Fibroblast of skin of left biceps (primary cell): ENCODE measurements around the gene LRRC8B.
"Not testable (repeated sequence)": the region's sequence is repeated elsewhere in the genome, so short reads cannot be mapped to it uniquely, and the experiment has no call there.

Experiments
- DNase-seq, 2 experiments: peaks; one replicate each; pipeline ENCODE4 v3.0.0-alpha.2; 2013; ENCODE audit warnings: low read depth in 2 of 2

The LRRC8B gene

GRCh38 chr1:89525169-89525855 lies 683 bp downstream of the LRRC8B start:
- no peak for DNase-seq

GRCh38 chr1:89527256-89527655 lies 2.6 kb downstream of the LRRC8B start:
- DNase-seq, result no peak

GRCh38 chr1:89527750-89528381 lies 3.2 kb downstream of the LRRC8B start:
- DNase-seq, result no peak

- no peak for DNase-seq
Measured at GRCh38 chr1:89528382-89528780, 3.8 kb downstream of the LRRC8B start.

- no peak for DNase-seq
Measured at GRCh38 chr1:89529196-89529595, 4.6 kb downstream of the LRRC8B start.

- DNase-seq, result no peak
Measured at GRCh38 chr1:89530444-89531089, 5.9 kb downstream of the LRRC8B start.

- no peak for DNase-seq
Measured at GRCh38 chr1:89531480-89532139, 7.0 kb downstream of the LRRC8B start.

GRCh38 chr1:89532228-89532627 lies 7.6 kb downstream of the LRRC8B start:
- DNase-seq, result no peak

- no peak for DNase-seq
Measured at GRCh38 chr1:89532866-89533265, 8.2 kb downstream of the LRRC8B start.

- DNase-seq, result no peak
Measured at GRCh38 chr1:89535537-89535936, 10.9 kb downstream of the LRRC8B start.

- no peak for DNase-seq
Measured at GRCh38 chr1:89536555-89537341, 12.1 kb downstream of the LRRC8B start.

- no peak for DNase-seq
Measured at GRCh38 chr1:89538361-89538760, 13.7 kb downstream of the LRRC8B start.

- DNase-seq, result no peak
Measured at GRCh38 chr1:89539128-89539527, 14.5 kb downstream of the LRRC8B start.

GRCh38 chr1:89540406-89540970 lies 15.9 kb downstream of the LRRC8B start:
- DNase-seq, result no peak

- no peak for DNase-seq
Measured at GRCh38 chr1:89542345-89542744, 17.7 kb downstream of the LRRC8B start.

- DNase-seq, result not testable (repeated sequence)
Measured at GRCh38 chr1:89543632-89544031, 19.0 kb downstream of the LRRC8B start.

GRCh38 chr1:89545264-89546038 lies 20.8 kb downstream of the LRRC8B start:
- DNase-seq, result no peak

GRCh38 chr1:89546082-89546889 lies 21.7 kb downstream of the LRRC8B start:
- no peak for DNase-seq

GRCh38 chr1:89546934-89547562 lies 22.4 kb downstream of the LRRC8B start:
- no peak for DNase-seq
